ENCODE results near the gene FOXR1.
"Not testable (repeated sequence)": the region's sequence is repeated elsewhere in the genome, so short reads cannot be mapped to it uniquely, and the experiment has no call there.

The FOXR1 gene

GRCh38 chr11:118947091-118947490, 24.5 kb upstream of the FOXR1 start:
- DNase-seq (ENCODE audit: low read depth, low spot score): no peak

- no peak for DNase-seq (ENCODE audit: low read depth, low spot score)
These were observed 23.6 kb upstream of the FOXR1 start for GRCh38 chr11:118948000-118948399.

GRCh38 chr11:118953265-118953664, 18.3 kb upstream of the FOXR1 start:
- DNase-seq (ENCODE audit: low read depth, low spot score): no peak

GRCh38 chr11:118953976-118954375, 17.6 kb upstream of the FOXR1 start:
- DNase-seq (ENCODE audit: low read depth, low spot score): not testable (repeated sequence)

- peak; percentile 57 for DNase-seq (ENCODE audit: low read depth, low spot score)
These were observed 15.3 kb upstream of the FOXR1 start, which contains the start of gene UPK2 for GRCh38 chr11:118956094-118956846. Gene UPK2 (plus strand): TSS chr11:118956298. CDS start chr11:118956351, 53 bp downstream.

- no peak for DNase-seq (ENCODE audit: low read depth, low spot score)
These were observed 14.6 kb upstream of the FOXR1 start for GRCh38 chr11:118956847-118957469.

- DNase-seq (ENCODE audit: low read depth, low spot score): no peak
These were observed 14.0 kb upstream of the FOXR1 start for GRCh38 chr11:118957549-118957948.

- no peak for DNase-seq (ENCODE audit: low read depth, low spot score)
These were observed 13.6 kb upstream of the FOXR1 start for GRCh38 chr11:118957968-118958367.

GRCh38 chr11:118958577-118958976, 13.0 kb upstream of the FOXR1 start:
- no peak for DNase-seq (ENCODE audit: low read depth, low spot score)

- no peak for DNase-seq (ENCODE audit: low read depth, low spot score)
These were observed 10.4 kb upstream of the FOXR1 start for GRCh38 chr11:118961189-118961588.

- DNase-seq (ENCODE audit: low read depth, low spot score): no peak
These were observed 10.0 kb upstream of the FOXR1 start for GRCh38 chr11:118961591-118961990.

GRCh38 chr11:118969508-118969907, 2.1 kb upstream of the FOXR1 start:
- not testable (repeated sequence) for DNase-seq (ENCODE audit: low read depth, low spot score)

- DNase-seq (ENCODE audit: low read depth, low spot score): no peak
These were observed 2.4 kb downstream of the FOXR1 start for GRCh38 chr11:118973985-118974384.

- no peak for DNase-seq (ENCODE audit: low read depth, low spot score)
These were observed 4.5 kb downstream of the FOXR1 start for GRCh38 chr11:118975771-118976709.

- no peak for DNase-seq (ENCODE audit: low read depth, low spot score)
These were observed 7.9 kb downstream of the FOXR1 start for GRCh38 chr11:118979434-118979833.

GRCh38 chr11:118980191-118980881, 8.8 kb downstream of the FOXR1 start:
- no peak for DNase-seq (ENCODE audit: low read depth, low spot score)

- DNase-seq (ENCODE audit: low read depth, low spot score): not testable (repeated sequence)
These were observed 12.8 kb downstream of the FOXR1 start for GRCh38 chr11:118984337-118984736.

- no peak for DNase-seq (ENCODE audit: low read depth, low spot score)
These were observed 13.3 kb downstream of the FOXR1 start for GRCh38 chr11:118984825-118985224.

GRCh38 chr11:118988280-118988679, 16.7 kb downstream of the FOXR1 start:
- no peak for DNase-seq (ENCODE audit: low read depth, low spot score)

GRCh38 chr11:118991486-118992038, 20.0 kb downstream of the FOXR1 start:
- DNase-seq (ENCODE audit: low read depth, low spot score): not testable (repeated sequence)
